Keratinocyte (primary cell): ENCODE data around the gene PRR33. TPM values are rescaled to one million over a fixed set of nuclear protein-coding genes. Genes with fewer than 3 reads are reported as not detected.
A peak's percentile ranks its signal among the peaks of the same experiment; 100 is the strongest.

Source experiments
- DNase-seq: peaks from one replicate; pipeline ENCODE4 v3.0.0-alpha.2; 2011; ENCODE audit warnings: low read depth, missing footprints, low spot score
- FAIRE-seq: peaks from 2 replicates; lab custom pipeline; 2011; peaks lifted over from hg19 to GRCh38; lab: Jason Lieb, UNC
- H2AFZ ChIP-seq: 2 replicates; pipeline ENCODE4 v1.6.0; 2012; ENCODE audit warnings: low read length, control low read depth, inconsistent platforms; ENCODE audit not compliant: control insufficient read depth
- H3K27ac ChIP-seq: 2 replicates; pipeline ENCODE4 v1.5.1; 2011; ENCODE audit warnings: low read length; ENCODE audit not compliant: control insufficient read depth, insufficient read depth
- H3K27me3 ChIP-seq: 3 replicates; pipeline ENCODE4 v1.6.0; 2011; ENCODE audit warnings: low read length; ENCODE audit not compliant: control insufficient read depth, insufficient read depth; ENCODE audit errors: extremely low read depth
- H3K36me3 ChIP-seq, 2 experiments: 2 replicates in 1 of 2; 3 replicates in 1 of 2; pipeline ENCODE4 v1.5.1; 2011; ENCODE audit warnings: low read length in 2 of 2, mild to moderate bottlenecking in 1 of 2; ENCODE audit not compliant: control insufficient read depth in 2 of 2, insufficient read depth in 2 of 2; ENCODE audit errors: extremely low read depth in 1 of 2
- H3K4me1 ChIP-seq: 3 replicates; pipeline ENCODE4 v1.5.1; 2011; ENCODE audit warnings: low read length; ENCODE audit not compliant: control insufficient read depth, insufficient read depth; ENCODE audit errors: extremely low read depth
- H3K4me2 ChIP-seq: 3 replicates; pipeline ENCODE4 v1.6.0; 2011; ENCODE audit warnings: low read depth, low read length; ENCODE audit not compliant: control insufficient read depth, insufficient read depth; ENCODE audit errors: extremely low read depth
- H3K4me3 ChIP-seq, 3 experiments: fragments of 200-600 bp in 1 of 3; sonication (generic) in 1 of 3; 2 replicates in 2 of 3; 3 replicates in 1 of 3; pipeline ENCODE4 v1.5.1; 2011 to 2016; ENCODE audit warnings: low read length in 3 of 3, mild to moderate bottlenecking in 3 of 3, control low read depth in 2 of 3, inconsistent platforms in 1 of 3, low read depth in 1 of 3, mixed read lengths in 1 of 3, mixed run types in 1 of 3, moderate library complexity in 1 of 3; ENCODE audit not compliant: control insufficient read depth in 2 of 3, insufficient read depth in 2 of 3; ENCODE audit errors: extremely low read depth in 1 of 3
- H3K79me2 ChIP-seq: 2 replicates; pipeline ENCODE4 v1.6.0; 2012; ENCODE audit warnings: low read length; ENCODE audit not compliant: control insufficient read depth, insufficient read depth
- H3K9ac ChIP-seq: 3 replicates; pipeline ENCODE4 v1.6.0; 2011; ENCODE audit warnings: low read length; ENCODE audit not compliant: control insufficient read depth, insufficient read depth; ENCODE audit errors: extremely low read depth
- H3K9me1 ChIP-seq: 3 replicates; pipeline ENCODE4 v1.6.0; 2011; ENCODE audit warnings: low read length; ENCODE audit not compliant: control insufficient read depth, insufficient read depth; ENCODE audit errors: extremely low read depth
- H3K9me3 ChIP-seq: 2 replicates; pipeline ENCODE4 v1.5.1; 2012; ENCODE audit warnings: low read depth, low read length; ENCODE audit not compliant: control insufficient read depth
- H4K20me1 ChIP-seq: 3 replicates; pipeline ENCODE4 v1.6.0; 2011; ENCODE audit warnings: low read length; ENCODE audit not compliant: control insufficient read depth, insufficient read depth; ENCODE audit errors: extremely low read depth
- EZH2 ChIP-seq: IDR thresholded peaks from one replicate; pipeline ENCODE4 v1.6.1; 2012; ENCODE audit warnings: inconsistent platforms, mild to moderate bottlenecking, low read length, moderate library complexity
- dilution Hi-C: fragments of 300-500 bp; cut with MboI; formaldehyde crosslinking; loops from one replicate; pipeline ENCODE4 v1.7.0; 2020; ENCODE audit warnings: low sequenced_read_pairs; ENCODE audit not compliant: extremely low pct_ligation_motif_present
- polyA plus RNA-seq, 5 experiments: library from polyadenylated mRNA; depleted of rRNA in 3 of 5; stranded (reverse) in 3 of 5; stranded (forward) in 1 of 5; unstranded in 1 of 5; fragments of >200 nt; gene quantifications; 1 replicate in 1 of 5; 2 replicates in 3 of 5; 3 replicates in 1 of 5; pipeline versions ENCODE4 v1.2.1 to v1.2.3, GENCODE V29; 2011 to 2012; ENCODE audit warnings: missing spikeins in 2 of 5, low read depth in 1 of 5, low replicate concordance in 1 of 5
- TF ChIP-seq, protein P1 (sequence below), 3 experiments: IDR thresholded peaks in 1 of 3; conservative IDR thresholded peaks in 1 of 3; optimal IDR thresholded peaks in 1 of 3; 2 replicates in 2 of 3; 3 replicates in 1 of 3; pipeline versions ENCODE3 to v1.5.1; 2011; ENCODE audit warnings: low read length in 3 of 3, mild to moderate bottlenecking in 3 of 3, moderate library complexity in 2 of 3, control low read depth in 1 of 3, inconsistent platforms in 1 of 3; ENCODE audit not compliant: insufficient read depth in 2 of 3; ENCODE audit errors: extremely low read depth in 1 of 3

The PRR33 gene
- polyA plus RNA-seq, 1 donor (not counting 4 experiments of a cell fraction or from before 2014, with no cell fraction given), result not detected

DNA sequence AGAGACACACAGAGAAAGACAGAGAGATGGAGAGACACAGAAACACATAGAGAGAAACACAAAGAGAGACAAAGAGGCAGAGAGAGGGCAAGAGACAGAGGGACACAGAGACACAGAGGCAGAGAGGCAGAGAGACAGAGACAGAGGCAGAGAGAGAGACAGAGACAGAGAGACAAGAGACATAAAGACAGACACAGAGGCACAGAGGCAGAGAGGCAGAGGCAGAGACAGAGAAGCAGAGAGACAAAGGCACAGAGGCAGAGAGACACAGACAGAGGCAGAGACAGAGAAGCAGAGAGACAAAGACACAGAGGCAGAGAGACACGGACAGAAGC lies 46.6 kb downstream of the PRR33 start:
- Histone ChIP-seq H3K4me3 (no peak overlapping the region), H3K79me2 (no peaks in the 10 kb centered on the region), H2AFZ (peak overlapping the region; percentile 62), H3K27me3 (no peaks in the 10 kb centered on the region), H3K27ac (no peak overlapping the region), H3K9me1 (no peaks in the 10 kb centered on the region), H3K36me3 (no peaks in the 10 kb centered on the region), H4K20me1 (no peaks in the 10 kb centered on the region), H3K9me3 (no peaks in the 10 kb centered on the region), H3K4me2 (no peak overlapping the region), H3K9ac (no peak overlapping the region), H3K4me1 (peaks cover 32% of the 10 kb centered on the region)
- FAIRE-seq, result peak; percentile 44
- dilution Hi-C loops, result no loop called here
- DNase-seq, result no peak
- TF ChIP-seq, protein P1, sequence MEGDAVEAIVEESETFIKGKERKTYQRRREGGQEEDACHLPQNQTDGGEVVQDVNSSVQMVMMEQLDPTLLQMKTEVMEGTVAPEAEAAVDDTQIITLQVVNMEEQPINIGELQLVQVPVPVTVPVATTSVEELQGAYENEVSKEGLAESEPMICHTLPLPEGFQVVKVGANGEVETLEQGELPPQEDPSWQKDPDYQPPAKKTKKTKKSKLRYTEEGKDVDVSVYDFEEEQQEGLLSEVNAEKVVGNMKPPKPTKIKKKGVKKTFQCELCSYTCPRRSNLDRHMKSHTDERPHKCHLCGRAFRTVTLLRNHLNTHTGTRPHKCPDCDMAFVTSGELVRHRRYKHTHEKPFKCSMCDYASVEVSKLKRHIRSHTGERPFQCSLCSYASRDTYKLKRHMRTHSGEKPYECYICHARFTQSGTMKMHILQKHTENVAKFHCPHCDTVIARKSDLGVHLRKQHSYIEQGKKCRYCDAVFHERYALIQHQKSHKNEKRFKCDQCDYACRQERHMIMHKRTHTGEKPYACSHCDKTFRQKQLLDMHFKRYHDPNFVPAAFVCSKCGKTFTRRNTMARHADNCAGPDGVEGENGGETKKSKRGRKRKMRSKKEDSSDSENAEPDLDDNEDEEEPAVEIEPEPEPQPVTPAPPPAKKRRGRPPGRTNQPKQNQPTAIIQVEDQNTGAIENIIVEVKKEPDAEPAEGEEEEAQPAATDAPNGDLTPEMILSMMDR (optimal IDR thresholded peaks at IDR 0.05 in 1 of 3, IDR thresholded peaks at IDR 0.05 in 1 of 3, conservative IDR thresholded peaks at IDR 0.05 in 1 of 3; ENCODE audit: extremely low read depth in 1 of 3, insufficient read depth in 2 of 3, low read length in 3 of 3), result no peak
- no peak for TF ChIP-seq EZH2

DNA sequence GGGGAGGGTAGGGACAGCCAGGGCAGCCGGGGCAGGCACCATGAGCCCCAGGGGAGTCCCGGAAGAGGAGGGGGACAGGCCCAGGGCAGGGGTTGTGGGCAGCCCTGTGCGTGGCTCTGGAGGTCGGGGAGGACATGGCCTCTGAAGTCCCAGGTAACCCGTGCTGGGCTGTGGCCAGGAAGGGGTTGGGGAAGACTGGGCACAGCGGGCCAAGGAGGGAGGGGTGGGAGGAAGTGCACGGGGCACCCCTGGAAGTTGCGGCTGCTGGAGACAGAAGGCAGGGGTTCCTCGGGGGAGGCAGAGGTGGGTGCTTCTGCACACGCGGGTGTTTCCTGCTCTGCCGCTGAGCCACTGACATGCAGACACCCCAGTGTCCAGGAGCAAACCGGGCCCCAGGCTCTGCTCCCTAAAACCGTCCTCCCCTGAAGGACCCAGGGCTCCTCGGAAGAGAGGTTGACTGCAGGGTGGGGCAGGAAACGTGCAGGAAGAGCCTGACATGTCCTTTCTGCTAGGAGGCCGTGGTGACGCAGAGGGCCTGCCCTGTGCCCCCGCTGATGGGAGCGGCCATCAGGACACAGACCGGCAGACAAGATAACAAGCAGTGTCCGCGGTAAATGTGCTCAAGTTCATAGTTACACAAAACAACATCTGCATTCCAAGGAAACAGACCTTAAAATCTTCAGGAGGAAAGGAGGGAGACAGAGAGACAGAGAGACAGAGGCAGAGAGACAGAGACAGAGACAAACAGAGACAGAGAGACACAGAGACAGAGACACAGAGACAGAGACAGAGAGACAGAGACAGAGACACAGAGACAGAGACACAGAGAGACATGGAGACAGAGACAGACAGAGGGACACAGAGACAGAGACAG lies 47.2 kb downstream of the PRR33 start:
- Histone ChIP-seq H3K4me2 (peak overlapping the region; percentile 73), H3K9me1 (no peaks in the 10 kb centered on the region), H2AFZ (peak overlapping the region; percentile 62), H3K27me3 (no peaks in the 10 kb centered on the region), H3K9ac (peak overlapping the region; percentile 50), H3K4me1 (peaks cover 32% of the 10 kb centered on the region), H3K9me3 (no peaks in the 10 kb centered on the region), H3K27ac (peak overlapping the region; percentile 61), H3K79me2 (no peaks in the 10 kb centered on the region), H3K4me3 (peak overlapping the region in 1 of 3 experiments; percentile 13), H3K36me3 (no peaks in the 10 kb centered on the region), H4K20me1 (no peaks in the 10 kb centered on the region)
- TF ChIP-seq, protein P1 (optimal IDR thresholded peaks at IDR 0.05 in 1 of 3, IDR thresholded peaks at IDR 0.05 in 1 of 3, conservative IDR thresholded peaks at IDR 0.05 in 1 of 3; ENCODE audit: extremely low read depth in 1 of 3, insufficient read depth in 2 of 3, low read length in 3 of 3), result no peak
- no peak for TF ChIP-seq EZH2
- dilution Hi-C loops, result no loop called here
- FAIRE-seq (peak; percentile 5), DNase-seq (no peak)
